ENCODE data around the gene ECHDC3.

Gene ECHDC3

DNA sequence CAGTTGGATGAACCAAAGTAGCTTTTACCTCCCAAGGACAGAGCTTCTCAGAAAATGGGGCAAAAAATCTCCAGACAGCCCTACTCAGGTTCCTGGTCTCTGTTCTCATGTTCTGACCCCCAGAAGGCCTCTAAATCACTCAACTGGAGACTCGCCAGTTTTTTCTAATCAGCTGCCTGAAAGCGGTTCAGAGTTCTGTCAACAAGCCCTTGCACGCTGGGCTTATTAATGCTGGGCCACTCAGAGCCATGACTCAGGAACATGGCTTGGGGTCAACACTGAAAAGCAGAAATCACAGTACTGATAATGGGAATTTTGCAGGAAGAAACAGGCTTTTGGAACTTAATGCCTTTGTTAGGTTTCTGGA lies 15.3 kb downstream of the ECHDC3 start:
- Histone ChIP-seq H3K27ac (replicated peaks; ENCODE audit: low read length) (no peak overlapping the region), H3K36me3 (replicated peaks in 1 of 2; ENCODE audit: control insufficient read depth in 2 of 2, insufficient read depth in 2 of 2, low read length in 2 of 2) (no peaks in the 10 kb centered on the region), H2AK5ac (ENCODE audit: low read depth, low read length) (no peak overlapping the region), H4K91ac (ENCODE audit: low read depth, low read length, poor library complexity) (no peak overlapping the region), H3K18ac (ENCODE audit: low read length) (no peak overlapping the region), H2BK5ac (ENCODE audit: low read length) (no peak overlapping the region), H3K27me3 (ENCODE audit: control insufficient read depth in 3 of 3, insufficient read depth in 3 of 3, low read depth in 1 of 3, low read length in 3 of 3) (no peaks in the 10 kb centered on the region), H3K9ac (ENCODE audit: low read depth, low read length, poor library complexity) (no peak overlapping the region), H2AFZ (ENCODE audit: low read length) (peak overlapping the region; percentile 87), H3K4ac (ENCODE audit: low read length) (no peak overlapping the region), H2BK12ac (ENCODE audit: low read length) (no peak overlapping the region), H3K79me1 (ENCODE audit: low read depth, low read length) (no peaks in the 10 kb centered on the region), H3K4me2 (ENCODE audit: insufficient read depth, low read length, poor library complexity, severe bottlenecking) (no peak overlapping the region), H3K4me1 (ENCODE audit: control insufficient read depth in 2 of 2, insufficient read depth in 1 of 2, low read depth in 1 of 2, low read length in 2 of 2) (peaks cover 0 to 3% of the 10 kb centered on the region in 2 donors), H3K14ac (ENCODE audit: low read length) (no peak overlapping the region), H4K8ac (ENCODE audit: low read depth, low read length) (no peak overlapping the region), H3K4me3 (ENCODE audit: low read length in 2 of 2) (no peak overlapping the region), H3K23ac (ENCODE audit: low read depth, low read length, poor library complexity) (no peak overlapping the region), H3K9me3 (replicated peaks in 1 of 2; ENCODE audit: control insufficient read depth in 2 of 2, insufficient read depth in 1 of 2, low read depth in 1 of 2, low read length in 2 of 2) (no peaks in the 10 kb centered on the region), H2BK120ac (ENCODE audit: low read depth, low read length) (no peak overlapping the region), H2BK15ac (ENCODE audit: low read length) (no peak overlapping the region)
- no CpG with 5 or more reads among the region's 3 CpGs for WGBS, 2 donors (ENCODE audit: extremely low coverage in 2 of 2, insufficient read length in 2 of 2, insufficient replicate concordance in 1 of 2)
- DNase-seq (ENCODE audit: low spot score), result no peak

GRCh38 chr10:11757821-11758463 lies 15.8 kb downstream of the ECHDC3 start:
- Histone ChIP-seq H3K23ac (ENCODE audit: low read depth, low read length, poor library complexity) (no peak overlapping the region), H2BK12ac (ENCODE audit: low read length) (no peak overlapping the region), H3K9me3 (replicated peaks in 1 of 2; ENCODE audit: control insufficient read depth in 2 of 2, insufficient read depth in 1 of 2, low read depth in 1 of 2, low read length in 2 of 2) (no peaks in the 10 kb centered on the region), H2BK120ac (ENCODE audit: low read depth, low read length) (no peak overlapping the region), H4K8ac (ENCODE audit: low read depth, low read length) (no peak overlapping the region), H2BK5ac (ENCODE audit: low read length) (peak overlapping the region; percentile 40), H3K79me1 (ENCODE audit: low read depth, low read length) (no peaks in the 10 kb centered on the region), H3K4me1 (ENCODE audit: control insufficient read depth in 2 of 2, insufficient read depth in 1 of 2, low read depth in 1 of 2, low read length in 2 of 2) (peaks cover 0 to 3% of the 10 kb centered on the region in 2 donors), H3K18ac (ENCODE audit: low read length) (peak overlapping the region; percentile 32), H2AK5ac (ENCODE audit: low read depth, low read length) (no peak overlapping the region), H2BK15ac (ENCODE audit: low read length) (no peak overlapping the region), H4K91ac (ENCODE audit: low read depth, low read length, poor library complexity) (no peak overlapping the region), H3K4me2 (ENCODE audit: insufficient read depth, low read length, poor library complexity, severe bottlenecking) (no peak overlapping the region), H3K27me3 (ENCODE audit: control insufficient read depth in 3 of 3, insufficient read depth in 3 of 3, low read depth in 1 of 3, low read length in 3 of 3) (no peaks in the 10 kb centered on the region), H3K9ac (ENCODE audit: low read depth, low read length, poor library complexity) (no peak overlapping the region), H3K4me3 (ENCODE audit: low read length in 2 of 2) (no peak overlapping the region), H2AFZ (ENCODE audit: low read length) (peak overlapping the region; percentile 87), H3K4ac (ENCODE audit: low read length) (no peak overlapping the region), H3K36me3 (replicated peaks in 1 of 2; ENCODE audit: control insufficient read depth in 2 of 2, insufficient read depth in 2 of 2, low read length in 2 of 2) (no peaks in the 10 kb centered on the region), H3K27ac (replicated peaks; ENCODE audit: low read length) (no peak overlapping the region), H3K14ac (ENCODE audit: low read length) (no peak overlapping the region)
- WGBS, 2 donors (ENCODE audit: extremely low coverage in 2 of 2, insufficient read length in 2 of 2, insufficient replicate concordance in 1 of 2), result no CpG with 5 or more reads among the region's 11 CpGs
- peak; percentile 74 for DNase-seq (ENCODE audit: low spot score)

DNA sequence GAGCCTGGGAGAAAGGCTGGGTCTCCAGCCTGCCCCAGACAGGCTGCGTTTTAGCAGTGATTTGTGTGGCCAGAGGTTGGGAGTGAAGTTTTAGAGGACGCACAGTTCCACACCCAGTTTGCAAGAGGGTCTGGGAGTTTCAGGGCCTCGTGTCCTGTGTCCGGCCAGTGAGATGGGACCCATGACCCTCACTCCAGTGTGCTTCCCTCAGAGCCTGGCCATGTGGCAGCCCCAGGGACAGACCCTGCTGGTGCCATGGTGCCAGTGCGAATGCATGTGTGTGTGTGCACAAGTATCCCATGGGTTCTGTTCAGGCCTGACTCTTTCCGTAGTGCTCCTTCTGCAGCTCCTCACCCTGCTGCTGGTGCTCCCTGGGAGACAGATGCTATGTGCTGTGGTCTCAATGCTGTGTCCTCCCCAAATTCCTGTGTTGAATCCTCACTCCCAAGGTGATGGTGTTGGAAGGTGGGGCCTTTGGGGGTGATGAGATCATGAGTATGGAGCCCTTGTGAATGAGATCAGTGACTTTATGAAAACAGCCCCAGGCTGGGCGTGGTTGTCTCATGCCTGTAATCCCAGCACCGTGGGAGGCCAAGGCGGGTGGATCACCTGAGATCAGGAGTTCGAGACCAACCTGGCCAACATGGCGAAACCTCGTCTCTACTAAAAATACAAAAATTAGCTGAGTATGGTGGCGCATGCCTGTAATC lies 16.5 kb downstream of the ECHDC3 start:
- Histone ChIP-seq H3K27ac (replicated peaks; ENCODE audit: low read length) (no peak overlapping the region), H3K4me3 (ENCODE audit: low read length in 2 of 2) (peak overlapping the region in 1 of 2 donors; percentile 23), H3K4me2 (ENCODE audit: insufficient read depth, low read length, poor library complexity, severe bottlenecking) (no peak overlapping the region), H3K23ac (ENCODE audit: low read depth, low read length, poor library complexity) (no peak overlapping the region), H3K9ac (ENCODE audit: low read depth, low read length, poor library complexity) (no peak overlapping the region), H3K18ac (ENCODE audit: low read length) (no peak overlapping the region), H4K8ac (ENCODE audit: low read depth, low read length) (no peak overlapping the region), H3K14ac (ENCODE audit: low read length) (no peak overlapping the region), H3K79me1 (ENCODE audit: low read depth, low read length) (no peaks in the 10 kb centered on the region), H2AK5ac (ENCODE audit: low read depth, low read length) (no peak overlapping the region), H2BK120ac (ENCODE audit: low read depth, low read length) (no peak overlapping the region), H3K36me3 (replicated peaks in 1 of 2; ENCODE audit: control insufficient read depth in 2 of 2, insufficient read depth in 2 of 2, low read length in 2 of 2) (no peaks in the 10 kb centered on the region), H2AFZ (ENCODE audit: low read length) (peak overlapping the region; percentile 87), H3K27me3 (ENCODE audit: control insufficient read depth in 3 of 3, insufficient read depth in 3 of 3, low read depth in 1 of 3, low read length in 3 of 3) (no peaks in the 10 kb centered on the region), H2BK5ac (ENCODE audit: low read length) (peak overlapping the region; percentile 40), H3K4me1 (ENCODE audit: control insufficient read depth in 2 of 2, insufficient read depth in 1 of 2, low read depth in 1 of 2, low read length in 2 of 2) (peaks cover 0 to 3% of the 10 kb centered on the region in 2 donors), H2BK12ac (ENCODE audit: low read length) (no peak overlapping the region), H4K91ac (ENCODE audit: low read depth, low read length, poor library complexity) (no peak overlapping the region), H2BK15ac (ENCODE audit: low read length) (no peak overlapping the region), H3K9me3 (replicated peaks in 1 of 2; ENCODE audit: control insufficient read depth in 2 of 2, insufficient read depth in 1 of 2, low read depth in 1 of 2, low read length in 2 of 2) (no peaks in the 10 kb centered on the region), H3K4ac (ENCODE audit: low read length) (no peak overlapping the region)
- no CpG with 5 or more reads among the region's 13 CpGs for WGBS, 2 donors (ENCODE audit: extremely low coverage in 2 of 2, insufficient read length in 2 of 2, insufficient replicate concordance in 1 of 2)
- no peak for DNase-seq (ENCODE audit: low spot score)

- Histone ChIP-seq H3K4me1 (ENCODE audit: control insufficient read depth in 2 of 2, insufficient read depth in 1 of 2, low read depth in 1 of 2, low read length in 2 of 2) (peaks cover 0 to under 1% of the 10 kb centered on the region in 2 donors), H3K4me3 (ENCODE audit: low read length in 2 of 2) (no peak overlapping the region), H3K36me3 (replicated peaks in 1 of 2; ENCODE audit: control insufficient read depth in 2 of 2, insufficient read depth in 2 of 2, low read length in 2 of 2) (no peaks in the 10 kb centered on the region), H3K4ac (ENCODE audit: low read length) (no peak overlapping the region), H3K27me3 (ENCODE audit: control insufficient read depth in 3 of 3, insufficient read depth in 3 of 3, low read depth in 1 of 3, low read length in 3 of 3) (no peaks in the 10 kb centered on the region), H3K23ac (ENCODE audit: low read depth, low read length, poor library complexity) (no peak overlapping the region), H2BK120ac (ENCODE audit: low read depth, low read length) (no peak overlapping the region), H2AFZ (ENCODE audit: low read length) (no peak overlapping the region), H3K18ac (ENCODE audit: low read length) (no peak overlapping the region), H2BK15ac (ENCODE audit: low read length) (no peak overlapping the region), H4K91ac (ENCODE audit: low read depth, low read length, poor library complexity) (no peak overlapping the region), H3K9me3 (replicated peaks in 1 of 2; ENCODE audit: control insufficient read depth in 2 of 2, insufficient read depth in 1 of 2, low read depth in 1 of 2, low read length in 2 of 2) (no peaks in the 10 kb centered on the region), H3K79me1 (ENCODE audit: low read depth, low read length) (no peaks in the 10 kb centered on the region), H3K14ac (ENCODE audit: low read length) (no peak overlapping the region), H4K8ac (ENCODE audit: low read depth, low read length) (no peak overlapping the region), H2BK5ac (ENCODE audit: low read length) (no peak overlapping the region), H3K27ac (replicated peaks; ENCODE audit: low read length) (no peak overlapping the region), H3K9ac (ENCODE audit: low read depth, low read length, poor library complexity) (no peak overlapping the region), H3K4me2 (ENCODE audit: insufficient read depth, low read length, poor library complexity, severe bottlenecking) (no peak overlapping the region), H2AK5ac (ENCODE audit: low read depth, low read length) (no peak overlapping the region), H2BK12ac (ENCODE audit: low read length) (no peak overlapping the region)
- no CpG with 5 or more reads among the region's 8 CpGs for WGBS, 2 donors (ENCODE audit: extremely low coverage in 2 of 2, insufficient read length in 2 of 2, insufficient replicate concordance in 1 of 2)
- no peak for DNase-seq (ENCODE audit: low spot score)
These were observed 17.2 kb downstream of the ECHDC3 start for GRCh38 chr10:11759347-11759746.

Data from neuronal stem cell (in vitro differentiated cells).